ENCODE results near the gene ATG2A. TPM values are rescaled to one million over a fixed set of nuclear protein-coding genes. Genes with fewer than 3 reads are reported as not detected.

Gene ATG2A
- total RNA-seq, 1 experiment from 2014 or later: 24.7 TPM

DNA sequence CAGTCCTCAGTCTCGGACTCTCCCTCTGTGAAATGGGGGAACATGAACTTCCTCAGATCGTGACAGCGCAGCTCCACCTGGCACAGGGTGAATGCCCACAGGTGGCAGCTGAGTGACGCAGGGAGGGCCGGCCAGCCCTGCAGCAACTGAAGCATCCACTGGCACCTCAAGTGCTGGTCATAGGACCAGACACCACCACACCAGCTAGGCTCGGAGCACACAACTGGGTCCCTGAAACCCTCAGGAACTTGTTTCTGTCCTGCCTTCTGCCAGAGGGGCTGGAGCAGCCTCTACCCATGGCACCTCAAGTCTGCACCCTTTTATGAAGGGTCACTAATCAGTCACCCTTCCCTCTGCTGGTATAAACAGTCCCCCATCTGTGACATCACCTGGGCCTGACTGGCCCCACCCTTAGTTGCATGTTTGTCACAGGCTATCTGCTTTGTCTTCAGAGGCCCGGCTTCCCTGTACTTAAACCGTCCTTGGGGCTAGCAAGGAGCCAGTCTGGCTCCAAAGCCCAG lies 65.1 kb downstream of the ATG2A start (continued):
- TF ChIP-seq, protein P1, sequence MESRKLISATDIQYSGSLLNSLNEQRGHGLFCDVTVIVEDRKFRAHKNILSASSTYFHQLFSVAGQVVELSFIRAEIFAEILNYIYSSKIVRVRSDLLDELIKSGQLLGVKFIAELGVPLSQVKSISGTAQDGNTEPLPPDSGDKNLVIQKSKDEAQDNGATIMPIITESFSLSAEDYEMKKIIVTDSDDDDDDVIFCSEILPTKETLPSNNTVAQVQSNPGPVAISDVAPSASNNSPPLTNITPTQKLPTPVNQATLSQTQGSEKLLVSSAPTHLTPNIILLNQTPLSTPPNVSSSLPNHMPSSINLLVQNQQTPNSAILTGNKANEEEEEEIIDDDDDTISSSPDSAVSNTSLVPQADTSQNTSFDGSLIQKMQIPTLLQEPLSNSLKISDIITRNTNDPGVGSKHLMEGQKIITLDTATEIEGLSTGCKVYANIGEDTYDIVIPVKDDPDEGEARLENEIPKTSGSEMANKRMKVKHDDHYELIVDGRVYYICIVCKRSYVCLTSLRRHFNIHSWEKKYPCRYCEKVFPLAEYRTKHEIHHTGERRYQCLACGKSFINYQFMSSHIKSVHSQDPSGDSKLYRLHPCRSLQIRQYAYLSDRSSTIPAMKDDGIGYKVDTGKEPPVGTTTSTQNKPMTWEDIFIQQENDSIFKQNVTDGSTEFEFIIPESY (IDR thresholded peaks at IDR 0.05; ENCODE audit: extremely low read depth, insufficient replicate concordance, low read length): no peak
- no peak for TF ChIP-seq EZH2phosphoT487 (IDR thresholded peaks at IDR 0.05; ENCODE audit: borderline replicate concordance)
- no peak for TF ChIP-seq TCF7L2 (IDR thresholded peaks at IDR 0.05; ENCODE audit: borderline replicate concordance, extremely low read depth, insufficient read depth, insufficient read length)
- no peak for TF ChIP-seq SP1 (IDR thresholded peaks at IDR 0.05; ENCODE audit: low read depth)
- TF ChIP-seq, protein P2, sequence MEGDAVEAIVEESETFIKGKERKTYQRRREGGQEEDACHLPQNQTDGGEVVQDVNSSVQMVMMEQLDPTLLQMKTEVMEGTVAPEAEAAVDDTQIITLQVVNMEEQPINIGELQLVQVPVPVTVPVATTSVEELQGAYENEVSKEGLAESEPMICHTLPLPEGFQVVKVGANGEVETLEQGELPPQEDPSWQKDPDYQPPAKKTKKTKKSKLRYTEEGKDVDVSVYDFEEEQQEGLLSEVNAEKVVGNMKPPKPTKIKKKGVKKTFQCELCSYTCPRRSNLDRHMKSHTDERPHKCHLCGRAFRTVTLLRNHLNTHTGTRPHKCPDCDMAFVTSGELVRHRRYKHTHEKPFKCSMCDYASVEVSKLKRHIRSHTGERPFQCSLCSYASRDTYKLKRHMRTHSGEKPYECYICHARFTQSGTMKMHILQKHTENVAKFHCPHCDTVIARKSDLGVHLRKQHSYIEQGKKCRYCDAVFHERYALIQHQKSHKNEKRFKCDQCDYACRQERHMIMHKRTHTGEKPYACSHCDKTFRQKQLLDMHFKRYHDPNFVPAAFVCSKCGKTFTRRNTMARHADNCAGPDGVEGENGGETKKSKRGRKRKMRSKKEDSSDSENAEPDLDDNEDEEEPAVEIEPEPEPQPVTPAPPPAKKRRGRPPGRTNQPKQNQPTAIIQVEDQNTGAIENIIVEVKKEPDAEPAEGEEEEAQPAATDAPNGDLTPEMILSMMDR (IDR thresholded peaks at IDR 0.05 in 2 of 3, conservative IDR thresholded peaks at IDR 0.05 in 1 of 3; ENCODE audit: borderline replicate concordance in 1 of 3, insufficient read depth in 1 of 3, low read depth in 2 of 3, low read length in 2 of 3): no peak
- TF ChIP-seq, protein P3, sequence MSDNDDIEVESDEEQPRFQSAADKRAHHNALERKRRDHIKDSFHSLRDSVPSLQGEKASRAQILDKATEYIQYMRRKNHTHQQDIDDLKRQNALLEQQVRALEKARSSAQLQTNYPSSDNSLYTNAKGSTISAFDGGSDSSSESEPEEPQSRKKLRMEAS (IDR thresholded peaks at IDR 0.05): no peak

DNA sequence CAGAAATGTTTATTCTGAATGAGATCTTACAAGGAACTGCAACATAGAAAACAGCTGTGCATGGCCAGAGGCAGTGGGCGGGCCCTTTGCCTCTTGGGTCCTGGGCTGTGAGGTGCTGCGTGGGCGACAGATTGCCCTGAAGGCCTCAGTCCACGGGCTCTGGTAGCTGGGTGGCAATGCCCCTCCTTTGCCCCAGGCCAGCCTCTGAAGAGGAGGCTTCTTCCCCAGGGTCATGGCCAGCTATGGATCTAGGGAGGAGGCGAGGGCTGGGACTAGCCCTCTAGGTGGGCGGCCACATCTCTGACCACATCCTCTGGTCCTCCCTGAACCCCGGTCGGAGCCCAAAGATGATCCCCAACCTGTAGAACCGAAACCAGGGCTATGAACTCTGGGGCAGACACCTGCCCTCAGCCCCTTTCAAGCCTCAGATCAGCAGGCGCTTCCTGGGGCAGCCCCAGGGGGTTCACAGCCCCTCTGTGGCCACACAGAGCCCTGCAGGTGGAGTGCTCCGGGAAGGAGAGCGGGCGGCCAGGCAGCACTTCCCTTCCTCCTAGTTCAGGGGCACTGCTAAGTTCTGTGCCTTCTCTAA lies 65.9 kb downstream of the ATG2A start:
- Histone ChIP-seq H3K9me2 (ENCODE audit: insufficient read depth) (no peaks in the 10 kb centered on the region), H3K4me2 (ENCODE audit: low read length) (peak overlapping the region; percentile 53), H3K27ac (ENCODE audit: low read depth, low read length) (peak overlapping the region; percentile 64), H3K9ac (ENCODE audit: low read length) (peak overlapping the region; percentile 65; the same call in 1 of the 2 replicates), H3K4me3 (replicated peaks in 1 of 2; ENCODE audit: low read depth in 1 of 2, low read length in 2 of 2) (no peak overlapping the region), H3K36me3 (ENCODE audit: control insufficient read depth in 1 of 2, insufficient read depth in 2 of 2, low read length in 2 of 2) (peaks cover 0 to 24% of the 10 kb centered on the region in 2 experiments; a peak in 2 of 4 replicates), H4K20me1 (ENCODE audit: insufficient read depth) (no peaks in the 10 kb centered on the region), H2AFZ (ENCODE audit: low read depth, low read length, poor library complexity, severe bottlenecking) (no peak overlapping the region), H3K9me3 (ENCODE audit: control insufficient read depth in 1 of 2, insufficient read depth in 1 of 2, low read depth in 1 of 2, low read length in 2 of 2) (no peaks in the 10 kb centered on the region), H3K79me2 (ENCODE audit: insufficient read depth, low read length) (peaks cover 20% of the 10 kb centered on the region), H3K27me3 (ENCODE audit: insufficient read depth, low read length) (no peaks in the 10 kb centered on the region), H3K4me1 (ENCODE audit: control insufficient read depth in 1 of 2, insufficient read depth in 2 of 2, low read length in 2 of 2) (peaks cover 87 to 98% of the 10 kb centered on the region in 2 experiments)
- no TSS peak for BruUV-seq (replicated peaks)
- RAD21 ChIA-PET (ENCODE audit: low non-redundant PET in 1 of 2, low total read pairs in 2 of 2, uncharacterized antibody in 2 of 2, unreplicated experiment in 2 of 2): no interaction called here
- intact Hi-C loops (cut with micrococcal nuclease): no loop called here
- DNase-seq (ENCODE audit: low read depth, low spot score) (no peak), ATAC-seq (no peak)
- POLR2A ChIA-PET: interaction anchor here (9.0 kb wide), 1 partner anchor 27 kb away, joined by 56 read pairs; the partner anchor contains the start of gene EHD1
- TF ChIP-seq, protein P4, sequence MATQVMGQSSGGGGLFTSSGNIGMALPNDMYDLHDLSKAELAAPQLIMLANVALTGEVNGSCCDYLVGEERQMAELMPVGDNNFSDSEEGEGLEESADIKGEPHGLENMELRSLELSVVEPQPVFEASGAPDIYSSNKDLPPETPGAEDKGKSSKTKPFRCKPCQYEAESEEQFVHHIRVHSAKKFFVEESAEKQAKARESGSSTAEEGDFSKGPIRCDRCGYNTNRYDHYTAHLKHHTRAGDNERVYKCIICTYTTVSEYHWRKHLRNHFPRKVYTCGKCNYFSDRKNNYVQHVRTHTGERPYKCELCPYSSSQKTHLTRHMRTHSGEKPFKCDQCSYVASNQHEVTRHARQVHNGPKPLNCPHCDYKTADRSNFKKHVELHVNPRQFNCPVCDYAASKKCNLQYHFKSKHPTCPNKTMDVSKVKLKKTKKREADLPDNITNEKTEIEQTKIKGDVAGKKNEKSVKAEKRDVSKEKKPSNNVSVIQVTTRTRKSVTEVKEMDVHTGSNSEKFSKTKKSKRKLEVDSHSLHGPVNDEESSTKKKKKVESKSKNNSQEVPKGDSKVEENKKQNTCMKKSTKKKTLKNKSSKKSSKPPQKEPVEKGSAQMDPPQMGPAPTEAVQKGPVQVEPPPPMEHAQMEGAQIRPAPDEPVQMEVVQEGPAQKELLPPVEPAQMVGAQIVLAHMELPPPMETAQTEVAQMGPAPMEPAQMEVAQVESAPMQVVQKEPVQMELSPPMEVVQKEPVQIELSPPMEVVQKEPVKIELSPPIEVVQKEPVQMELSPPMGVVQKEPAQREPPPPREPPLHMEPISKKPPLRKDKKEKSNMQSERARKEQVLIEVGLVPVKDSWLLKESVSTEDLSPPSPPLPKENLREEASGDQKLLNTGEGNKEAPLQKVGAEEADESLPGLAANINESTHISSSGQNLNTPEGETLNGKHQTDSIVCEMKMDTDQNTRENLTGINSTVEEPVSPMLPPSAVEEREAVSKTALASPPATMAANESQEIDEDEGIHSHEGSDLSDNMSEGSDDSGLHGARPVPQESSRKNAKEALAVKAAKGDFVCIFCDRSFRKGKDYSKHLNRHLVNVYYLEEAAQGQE (IDR thresholded peaks at IDR 0.05; ENCODE audit: low read depth): no peak
- TF ChIP-seq, protein P5, sequence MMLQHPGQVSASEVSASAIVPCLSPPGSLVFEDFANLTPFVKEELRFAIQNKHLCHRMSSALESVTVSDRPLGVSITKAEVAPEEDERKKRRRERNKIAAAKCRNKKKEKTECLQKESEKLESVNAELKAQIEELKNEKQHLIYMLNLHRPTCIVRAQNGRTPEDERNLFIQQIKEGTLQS (IDR thresholded peaks at IDR 0.05): no peak
- TF ChIP-seq, protein P2 (IDR thresholded peaks at IDR 0.05 in 2 of 3, conservative IDR thresholded peaks at IDR 0.05 in 1 of 3; ENCODE audit: borderline replicate concordance in 1 of 3, insufficient read depth in 1 of 3, low read depth in 2 of 3, low read length in 2 of 3): 0 out of 6 replicates have a peak, but pooled peaks of 1 of the 3 experiments have one; percentile 17
- CTCF ChIA-PET: interaction anchor here (1.1 to 7.3 kb wide), 2 partner anchors 40 to 260 kb away, joined by 3 to 112 read pairs; no protein-coding TSS in a partner anchor

All from HCT116 (cell line).